GM12892 (cell line): ENCODE data around the gene LONRF3.

Source experiments
- POLR2AphosphoS5 ChIP-seq: IDR thresholded peaks from 2 replicates; pipeline ENCODE4 v1.6.1; 2011; ENCODE audit warnings: low read depth, low read length, control low read depth
- TAF1 ChIP-seq: IDR thresholded peaks from 2 replicates; pipeline ENCODE4 v1.6.1; 2011; ENCODE audit warnings: low read depth, mild to moderate bottlenecking, control low read depth, low read length, borderline replicate concordance

DNA sequence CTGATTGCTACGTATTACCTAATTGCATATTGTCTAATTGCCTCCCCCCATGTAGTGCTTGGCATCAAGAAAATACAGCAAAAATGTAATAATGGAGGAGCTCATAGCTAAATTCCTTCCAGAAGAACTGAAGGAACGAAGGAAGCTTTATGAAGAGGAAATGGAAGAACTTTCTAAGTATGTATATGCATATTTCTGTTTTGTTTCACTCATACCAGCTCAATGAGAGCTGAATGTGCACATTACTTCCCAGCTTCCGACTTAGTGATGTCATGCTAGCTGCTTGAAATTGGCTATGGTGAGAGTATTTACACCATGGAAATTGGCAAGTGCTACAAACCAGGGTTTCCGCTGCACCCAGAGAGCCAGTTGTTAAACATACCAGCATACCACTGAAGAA, 34.7 kb downstream of the LONRF3 start:
- TF ChIP-seq TAF1, result no peak
- TF ChIP-seq POLR2AphosphoS5, result no peak
